MM.1S (cell line): Measurements from ENCODE around the gene ZNF599.
"Not testable (repeated sequence)": the region's sequence is repeated elsewhere in the genome, so short reads cannot be mapped to it uniquely, and the experiment has no call there.

Source experiments
- DNase-seq: peaks from one replicate; pipeline ENCODE4 v3.0.0-alpha.2; 2015
- H2AFZ ChIP-seq: fragments of 300-600 bp; sonication (generic); 2 replicates; pipeline ENCODE4 v1.6.0; 2016; ENCODE audit warnings: antibody characterized with exemption, low read length
- H3F3A ChIP-seq: fragments of 300-600 bp; sonication (generic); 2 replicates; pipeline ENCODE4 v1.6.1; 2016; ENCODE audit warnings: mild to moderate bottlenecking, antibody characterized with exemption, low read length, moderate library complexity, mixed read lengths; ENCODE audit not compliant: insufficient read depth
- H3K27ac ChIP-seq: fragments of 300-600 bp; sonication (generic); 2 replicates; pipeline ENCODE4 v1.5.1; 2016; ENCODE audit warnings: mild to moderate bottlenecking, low read length
- H3K27me3 ChIP-seq: fragments of 300-600 bp; sonication (generic); replicated peaks from 2 replicates; pipeline ENCODE4 v1.6.0; 2016; ENCODE audit warnings: low read length; ENCODE audit not compliant: insufficient read depth
- H3K36me3 ChIP-seq: fragments of 300-600 bp; sonication (generic); replicated peaks from 2 replicates; pipeline ENCODE4 v1.6.1; 2016; ENCODE audit warnings: mild to moderate bottlenecking, low read length, mixed read lengths; ENCODE audit not compliant: insufficient read depth
- H3K4me1 ChIP-seq: fragments of 300-600 bp; sonication (generic); 2 replicates; pipeline ENCODE4 v1.6.1; 2016; ENCODE audit warnings: low read length, mixed read lengths
- H3K4me2 ChIP-seq: fragments of 300-600 bp; sonication (generic); 2 replicates; pipeline ENCODE4 v1.6.0; 2016; ENCODE audit warnings: low read depth, low read length
- H3K4me3 ChIP-seq: fragments of 300-600 bp; sonication (generic); 2 replicates; pipeline ENCODE4 v1.5.1; 2016; ENCODE audit warnings: low read length, mixed read lengths
- H3K79me2 ChIP-seq: fragments of 300-600 bp; sonication (generic); 2 replicates; pipeline ENCODE4 v1.6.1; 2016; ENCODE audit warnings: mixed run types, low read length, mixed read lengths
- H3K9ac ChIP-seq: fragments of 300-600 bp; sonication (generic); 2 replicates; pipeline ENCODE4 v1.6.1; 2016; ENCODE audit warnings: low read length, mixed read lengths
- H3K9me2 ChIP-seq: fragments of 300-600 bp; sonication (generic); replicated peaks from 2 replicates; pipeline ENCODE4 v1.6.1; 2016; ENCODE audit warnings: mild to moderate bottlenecking, low read length, mixed read lengths; ENCODE audit not compliant: insufficient read depth
- H3K9me3 ChIP-seq: fragments of 300-600 bp; sonication (generic); replicated peaks from 2 replicates; pipeline ENCODE4 v1.6.1; 2016; ENCODE audit warnings: mild to moderate bottlenecking, low read length, mixed read lengths; ENCODE audit not compliant: insufficient read depth
- H4K20me1 ChIP-seq: fragments of 300-600 bp; sonication (generic); 2 replicates; pipeline ENCODE4 v1.6.1; 2016; ENCODE audit warnings: mild to moderate bottlenecking, low read length, moderate library complexity, mixed read lengths; ENCODE audit not compliant: insufficient read depth
- EZH2 ChIP-seq: fragments of 300-600 bp; sonication (generic); optimal IDR thresholded peaks from 2 replicates; pipeline ENCODE3; 2017; ENCODE audit warnings: low read depth, mild to moderate bottlenecking, antibody characterized with exemption, low read length, mixed read lengths
- EZH2phosphoT487 ChIP-seq: fragments of 300-600 bp; sonication (generic); IDR thresholded peaks from 2 replicates; pipeline ENCODE4 v1.6.1; 2018; ENCODE audit warnings: antibody characterized with exemption, low read length
- TF ChIP-seq, protein P1 (sequence below): fragments of 300-600 bp; sonication (generic); IDR thresholded peaks from 2 replicates; pipeline ENCODE4 v1.5.1; 2016; ENCODE audit warnings: antibody characterized with exemption, low read length, mixed read lengths

ZNF599 gene

DNA sequence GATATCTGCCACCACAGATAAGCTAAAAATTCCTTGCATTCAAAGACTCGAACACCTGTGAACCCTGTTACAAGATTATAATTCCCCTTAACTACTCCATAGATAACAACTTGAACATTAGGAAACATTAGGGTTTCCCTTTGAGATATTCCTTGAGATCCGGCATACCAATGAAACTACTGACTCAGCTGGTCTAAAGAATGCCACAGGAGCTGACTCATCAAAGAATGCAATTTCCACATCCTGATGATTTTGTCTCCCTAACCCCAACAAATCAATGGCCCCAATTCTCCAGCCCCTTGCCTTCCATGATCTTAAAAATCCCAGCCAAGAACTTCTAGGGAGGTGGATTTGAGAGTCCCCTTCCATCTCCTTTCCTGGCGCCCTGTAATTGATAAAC is 35.6 kb upstream of the ZNF599 start:
- Histone ChIP-seq H3K79me2 (no peaks in the 10 kb centered on the region), H3K27ac (no peak overlapping the region), H2AFZ (no peak overlapping the region), H3K4me2 (no peak overlapping the region), H3K4me3 (no peak overlapping the region), H3F3A (no peaks in the 10 kb centered on the region), H3K9ac (no peak overlapping the region), H3K4me1 (peaks cover 11% of the 10 kb centered on the region), H3K9me3 (no peaks in the 10 kb centered on the region), H4K20me1 (no peaks in the 10 kb centered on the region), H3K36me3 (no peaks in the 10 kb centered on the region), H3K27me3 (no peaks in the 10 kb centered on the region), H3K9me2 (no peaks in the 10 kb centered on the region)
- TF ChIP-seq, protein P1, sequence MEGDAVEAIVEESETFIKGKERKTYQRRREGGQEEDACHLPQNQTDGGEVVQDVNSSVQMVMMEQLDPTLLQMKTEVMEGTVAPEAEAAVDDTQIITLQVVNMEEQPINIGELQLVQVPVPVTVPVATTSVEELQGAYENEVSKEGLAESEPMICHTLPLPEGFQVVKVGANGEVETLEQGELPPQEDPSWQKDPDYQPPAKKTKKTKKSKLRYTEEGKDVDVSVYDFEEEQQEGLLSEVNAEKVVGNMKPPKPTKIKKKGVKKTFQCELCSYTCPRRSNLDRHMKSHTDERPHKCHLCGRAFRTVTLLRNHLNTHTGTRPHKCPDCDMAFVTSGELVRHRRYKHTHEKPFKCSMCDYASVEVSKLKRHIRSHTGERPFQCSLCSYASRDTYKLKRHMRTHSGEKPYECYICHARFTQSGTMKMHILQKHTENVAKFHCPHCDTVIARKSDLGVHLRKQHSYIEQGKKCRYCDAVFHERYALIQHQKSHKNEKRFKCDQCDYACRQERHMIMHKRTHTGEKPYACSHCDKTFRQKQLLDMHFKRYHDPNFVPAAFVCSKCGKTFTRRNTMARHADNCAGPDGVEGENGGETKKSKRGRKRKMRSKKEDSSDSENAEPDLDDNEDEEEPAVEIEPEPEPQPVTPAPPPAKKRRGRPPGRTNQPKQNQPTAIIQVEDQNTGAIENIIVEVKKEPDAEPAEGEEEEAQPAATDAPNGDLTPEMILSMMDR: no peak
- TF ChIP-seq EZH2 (no peak), EZH2phosphoT487 (no peak)
- no peak for DNase-seq

DNA sequence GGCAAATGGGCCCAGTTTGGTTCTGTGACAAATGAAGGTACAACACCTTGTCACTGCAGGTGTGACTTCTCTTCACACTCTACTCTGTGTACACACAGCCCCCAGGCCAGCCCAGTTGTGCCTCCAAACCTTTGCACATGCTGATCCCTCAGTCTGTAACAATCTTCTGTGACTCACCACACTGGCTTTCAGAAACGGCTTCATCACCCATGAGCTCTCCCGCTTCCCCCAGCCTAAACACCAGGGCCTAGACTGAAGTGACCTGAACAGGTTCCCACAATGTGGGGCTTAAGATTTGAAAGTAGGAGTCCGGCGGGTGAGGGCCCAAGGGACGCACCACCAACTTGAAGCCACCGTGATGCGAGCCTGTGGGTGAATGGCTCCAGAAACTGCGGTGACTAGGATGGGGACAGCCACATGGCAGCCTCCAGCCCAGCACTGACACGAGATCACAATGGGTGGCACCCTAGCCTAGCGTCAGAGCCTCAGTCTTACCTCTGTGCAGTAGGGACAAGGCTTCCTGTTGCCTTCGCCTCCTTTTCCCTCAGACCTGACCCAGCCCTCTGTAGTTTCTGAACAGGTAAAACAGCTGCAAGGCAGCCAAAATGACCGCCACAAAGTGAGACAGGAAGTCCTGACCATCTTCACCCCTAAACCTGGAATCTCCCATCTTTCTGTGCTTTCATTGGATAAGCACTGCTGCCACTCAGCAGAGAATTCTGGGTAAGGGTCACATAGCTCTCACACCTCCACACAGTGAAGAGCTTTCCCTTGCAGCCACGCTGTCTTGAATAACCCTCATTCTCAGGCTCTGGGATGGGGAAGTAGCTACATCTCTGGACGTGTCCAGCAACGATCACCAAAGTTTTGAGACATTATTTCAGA is 34.2 kb upstream of the ZNF599 start:
- no peaks in the 10 kb centered on the region for H3K9me3 ChIP-seq
- no peaks in the 10 kb centered on the region for H3K36me3 ChIP-seq
- no peak overlapping the region for H3K4me2 ChIP-seq

DNA sequence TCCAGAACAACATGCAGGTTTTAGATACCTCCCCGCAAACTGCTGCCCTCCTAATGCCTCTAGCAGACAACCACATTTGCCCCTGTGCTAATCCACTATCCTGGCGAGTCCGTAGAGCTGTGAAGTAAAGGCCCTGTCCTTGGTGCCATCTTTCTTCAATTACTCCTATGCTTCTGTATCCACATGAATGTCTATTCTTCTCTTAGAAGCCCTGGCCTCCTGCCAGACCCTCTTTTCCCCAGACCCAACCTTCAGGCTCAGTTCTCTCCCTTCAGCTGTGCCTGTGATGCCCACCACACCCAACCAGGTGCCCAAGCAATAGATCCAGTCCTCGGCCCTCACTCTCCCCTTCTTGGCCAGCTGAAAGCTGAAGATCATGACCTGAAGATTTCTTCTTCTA is 31.1 kb upstream of the ZNF599 start:
- H4K20me1 ChIP-seq: no peaks in the 10 kb centered on the region
- DNase-seq: no peak
- H3K27me3 ChIP-seq: no peaks in the 10 kb centered on the region
- H3K36me3 ChIP-seq: no peaks in the 10 kb centered on the region
- no peaks in the 10 kb centered on the region for H3K9me3 ChIP-seq
- H3K4me3 ChIP-seq: no peak overlapping the region
- no peak overlapping the region for H3K27ac ChIP-seq
- H3K9ac ChIP-seq: no peak overlapping the region
- H3K9me2 ChIP-seq: no peaks in the 10 kb centered on the region
- TF ChIP-seq EZH2phosphoT487: no peak
- no peak for TF ChIP-seq EZH2
- TF ChIP-seq, protein P1: no peak
- H3K4me2 ChIP-seq: no peak overlapping the region
- H3K79me2 ChIP-seq: no peaks in the 10 kb centered on the region
- peaks cover 11% of the 10 kb centered on the region for H3K4me1 ChIP-seq
- no peak overlapping the region for H2AFZ ChIP-seq
- H3F3A ChIP-seq: no peaks in the 10 kb centered on the region

More for the DNA sequence above, 34.2 kb upstream of the ZNF599 start:
- Histone ChIP-seq H3K27ac (no peak overlapping the region), H3K79me2 (no peaks in the 10 kb centered on the region), H3F3A (no peaks in the 10 kb centered on the region), H2AFZ (no peak overlapping the region), H3K9ac (no peak overlapping the region), H3K27me3 (no peaks in the 10 kb centered on the region), H3K4me1 (peaks cover 11% of the 10 kb centered on the region), H4K20me1 (no peaks in the 10 kb centered on the region), H3K4me3 (no peak overlapping the region), H3K9me2 (no peaks in the 10 kb centered on the region)
- no peak for DNase-seq
- TF ChIP-seq, protein P1: no peak
- no peak for TF ChIP-seq EZH2
- TF ChIP-seq EZH2phosphoT487: no peak

DNA sequence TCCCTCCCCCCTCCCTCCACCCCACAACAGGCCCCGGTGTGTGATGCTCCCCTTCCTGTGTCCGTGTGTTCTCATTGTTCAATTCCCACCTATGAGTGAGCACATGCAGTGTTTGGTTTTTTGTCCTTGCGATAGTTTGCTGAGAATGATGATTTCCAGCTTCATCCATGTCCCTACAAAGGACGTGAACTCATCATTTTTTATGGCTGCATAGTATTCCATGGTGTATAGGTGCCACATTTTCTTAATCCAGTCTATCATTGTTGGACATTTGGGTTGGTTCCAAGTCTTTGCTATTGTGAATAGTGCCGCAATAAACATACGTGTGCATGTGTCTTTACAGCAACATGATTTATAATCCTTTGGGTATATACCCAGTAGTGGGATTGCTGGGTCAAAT is 23.9 kb upstream of the ZNF599 start:
- not testable (repeated sequence) for H3K9me3 ChIP-seq, H4K20me1 ChIP-seq, H3K36me3 ChIP-seq, H3K27me3 ChIP-seq, H3K4me1 ChIP-seq, H3K9me2 ChIP-seq, H3K4me3 ChIP-seq, H3K27ac ChIP-seq, H3K4me2 ChIP-seq, DNase-seq, H2AFZ ChIP-seq, H3F3A ChIP-seq, H3K79me2 ChIP-seq, H3K9ac ChIP-seq
